HG02885 (cell line): ENCODE measurements around the gene POLD3.
"Not testable (repeated sequence)": the region's sequence is repeated elsewhere in the genome, so short reads cannot be mapped to it uniquely, and the experiment has no call there.

ENCODE experiments used
- ATAC-seq: cut with Tn5 transposase; IDR thresholded peaks from one replicate; pipeline ENCODE4 v1.9.1; 2021; ENCODE audit warnings: mild to moderate bottlenecking; ENCODE audit not compliant: unreplicated experiment, poor library complexity

The POLD3 gene

DNA sequence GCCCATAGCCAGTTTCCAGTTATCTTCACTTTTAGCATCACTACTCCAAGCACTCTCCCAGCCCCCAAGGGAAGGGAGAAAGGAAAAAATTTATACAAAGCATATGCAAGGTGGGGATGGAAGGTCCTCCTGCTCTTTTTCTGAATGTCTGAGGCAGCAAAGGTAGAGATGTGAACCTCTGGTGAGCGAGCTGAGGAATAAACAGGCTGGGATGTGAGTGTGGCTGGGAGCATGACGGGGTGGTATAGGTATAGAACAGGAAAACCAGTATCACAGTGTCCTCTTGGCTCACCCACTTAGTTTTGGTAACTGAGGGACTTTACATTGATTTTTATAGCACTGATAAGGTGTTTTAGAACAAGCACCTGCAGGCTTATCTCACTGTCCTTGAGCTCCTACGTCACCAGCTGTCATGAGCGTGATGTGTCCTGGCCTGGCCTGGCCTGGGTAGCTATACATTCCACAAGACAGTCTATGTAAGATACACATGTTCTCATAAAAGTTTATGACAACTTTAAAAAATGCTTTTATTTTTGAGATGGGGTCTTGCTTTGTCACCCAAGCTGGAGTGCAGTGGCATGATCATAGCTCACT, 10.3 kb upstream of the POLD3 start:
- ATAC-seq = no peak

- ATAC-seq = no peak
Observed at GRCh38 chr11:74583024-74583624, 9.3 kb upstream of the POLD3 start.

- ATAC-seq = not testable (repeated sequence)
Observed at GRCh38 chr11:74590492-74590891, 1.9 kb upstream of the POLD3 start.

- peak; percentile 4 for ATAC-seq
Observed at GRCh38 chr11:74592063-74592440, 330 bp upstream of the POLD3 start.

GRCh38 chr11:74593463-74593862, 1.1 kb downstream of the POLD3 start:
- no peak for ATAC-seq

- ATAC-seq = no peak
Observed at GRCh38 chr11:74602637-74603556, 10.5 kb downstream of the POLD3 start.

GRCh38 chr11:74603845-74604244, 11.5 kb downstream of the POLD3 start:
- ATAC-seq = no peak

DNA sequence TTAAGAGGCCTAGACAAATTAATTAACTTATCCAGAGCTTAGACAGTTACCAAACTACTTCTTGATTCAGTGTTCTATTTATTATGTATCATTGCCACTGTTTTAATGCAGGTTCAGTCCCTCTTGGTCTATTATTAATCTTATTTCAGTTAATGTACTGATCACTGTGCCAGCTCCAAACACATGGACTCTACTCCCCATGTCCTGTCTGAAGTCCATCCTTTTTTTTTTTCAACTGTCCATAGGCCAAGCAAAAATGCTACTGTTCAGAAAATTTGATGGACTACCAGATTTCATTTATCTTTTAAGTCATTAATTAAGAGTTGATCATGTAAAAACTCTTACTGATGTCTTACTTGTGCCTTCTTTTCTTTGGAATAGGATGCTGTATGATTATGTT, 11.9 kb downstream of the POLD3 start:
- no peak for ATAC-seq

- no peak for ATAC-seq
Observed at GRCh38 chr11:74605403-74605802, 13.0 kb downstream of the POLD3 start.

- no peak for ATAC-seq
Observed at GRCh38 chr11:74608431-74608830, 16.0 kb downstream of the POLD3 start.

DNA sequence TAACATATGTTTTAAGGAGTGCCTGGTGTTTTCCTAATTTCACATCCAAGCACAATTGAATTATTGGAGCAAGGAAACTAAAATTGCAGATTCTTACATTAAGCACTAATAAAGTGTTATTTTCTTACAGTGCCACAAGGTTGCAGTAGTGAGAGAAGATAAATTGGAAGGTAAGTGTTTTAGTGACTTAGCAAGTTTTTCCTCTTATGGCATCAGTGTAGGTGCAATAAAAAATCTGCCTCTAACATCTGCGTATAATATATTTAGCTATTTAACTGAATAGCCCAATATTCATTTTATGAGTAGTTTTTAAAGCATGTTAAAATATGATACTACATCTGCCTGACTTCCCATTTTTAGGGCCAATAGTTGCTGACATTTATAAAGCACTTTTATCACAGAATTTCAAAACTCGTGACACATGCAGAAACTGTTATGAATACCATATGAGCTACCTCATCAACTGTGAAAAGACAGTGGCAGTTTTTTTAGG, 19.0 kb downstream of the POLD3 start:
- no peak for ATAC-seq

DNA sequence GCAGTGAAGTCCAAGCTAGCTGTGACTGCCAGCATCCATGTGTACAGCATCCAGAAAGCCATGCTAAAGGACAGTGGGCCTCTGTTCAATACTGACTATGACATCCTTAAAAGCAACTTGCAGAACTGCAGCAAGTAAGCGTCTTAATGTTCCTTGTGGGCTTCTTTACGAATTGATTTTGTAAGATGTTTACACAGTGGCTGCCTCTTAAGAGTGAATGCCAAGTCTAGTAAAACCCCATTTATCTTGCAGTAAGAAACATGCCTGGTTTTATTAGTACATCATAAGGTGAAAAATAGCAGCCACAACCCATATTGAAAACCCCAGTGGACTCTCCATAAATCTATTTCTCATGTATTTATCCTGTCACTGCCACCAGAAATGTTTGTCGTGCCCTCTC, 20.5 kb downstream of the POLD3 start:
- ATAC-seq = no peak

- ATAC-seq = no peak
Observed at GRCh38 chr11:74615311-74615710, 22.9 kb downstream of the POLD3 start.

GRCh38 chr11:74615988-74616387, 23.6 kb downstream of the POLD3 start:
- no peak for ATAC-seq

- ATAC-seq = no peak
Observed at GRCh38 chr11:74620531-74620930, 28.1 kb downstream of the POLD3 start.

DNA sequence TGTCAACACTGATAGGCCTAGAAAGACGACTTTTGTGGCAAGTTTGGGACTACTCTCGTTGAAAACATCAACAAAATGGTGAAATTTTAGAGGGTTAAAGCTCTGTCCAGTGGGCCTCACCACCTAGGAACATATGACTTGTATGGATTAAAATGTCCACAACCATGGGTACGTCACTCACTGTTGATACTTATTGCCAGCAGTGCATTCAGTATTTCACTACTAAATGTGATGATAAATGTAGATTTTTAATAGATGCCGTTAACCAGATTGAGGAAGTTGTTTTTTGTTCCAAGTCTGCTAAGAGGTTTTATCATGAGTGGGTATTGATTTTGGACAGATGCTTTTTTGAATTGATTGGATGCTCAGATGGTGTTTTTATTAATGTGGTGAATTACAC, 33.7 kb downstream of the POLD3 start:
- ATAC-seq = no peak

DNA sequence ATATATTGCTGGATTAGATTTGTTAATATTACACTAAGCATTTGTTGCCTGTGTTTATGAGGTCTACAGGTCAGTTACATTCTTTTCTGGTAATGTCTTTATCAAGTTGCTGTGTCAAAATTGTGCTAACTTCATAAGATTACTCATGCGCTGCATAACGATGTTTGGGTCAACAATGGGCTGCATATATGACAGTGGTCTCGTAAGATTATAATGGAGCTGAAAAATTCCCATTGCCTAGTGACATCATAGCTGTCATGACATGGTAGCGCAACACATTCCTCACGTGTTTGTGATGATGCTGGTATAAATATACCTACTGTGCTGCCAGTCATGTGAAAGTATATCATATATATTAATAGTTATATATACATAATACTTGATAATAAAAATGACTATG, 34.2 kb downstream of the POLD3 start:
- no peak for ATAC-seq

DNA sequence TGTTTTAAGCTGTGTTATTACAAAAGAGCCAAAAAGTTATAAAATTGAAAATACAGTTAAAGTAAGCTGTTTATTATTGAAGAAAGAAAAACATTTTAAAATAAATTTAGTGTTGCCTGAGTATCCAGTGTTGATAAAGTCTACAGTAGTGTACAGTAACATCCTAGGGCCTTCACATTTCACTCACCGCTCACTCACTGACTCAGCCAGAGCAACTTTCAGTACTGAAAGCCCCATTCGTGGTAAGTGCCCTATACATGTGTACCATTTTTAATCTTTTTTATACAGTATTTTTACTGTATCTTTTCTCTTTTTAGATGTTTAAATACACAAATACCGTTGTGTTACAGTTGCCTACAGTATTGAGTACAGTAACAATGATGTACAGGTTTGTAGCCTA, 35.0 kb downstream of the POLD3 start:
- ATAC-seq = no peak

- ATAC-seq = no peak
Observed at GRCh38 chr11:74630043-74630442, 37.7 kb downstream of the POLD3 start.

- ATAC-seq = no peak
Observed at GRCh38 chr11:74633406-74634393, 41.3 kb downstream of the POLD3 start.
